Endodermal cell (in vitro differentiated cells): Measurements from ENCODE around the gene CEP112. TPM values are rescaled to one million over a fixed set of nuclear protein-coding genes. Genes with fewer than 3 reads are reported as not detected.

Experiments
- DNase-seq: peaks from one replicate; pipeline ENCODE4 v3.0.0-alpha.2; 2017
- H3K27ac ChIP-seq: 2 replicates; pipeline ENCODE4 v1.5.1; 2013; ENCODE audit warnings: mild to moderate bottlenecking, low read depth, low read length, moderate library complexity
- H3K27me3 ChIP-seq: 2 replicates; pipeline ENCODE4 v1.6.1; 2013; ENCODE audit warnings: mild to moderate bottlenecking, low read length, moderate library complexity; ENCODE audit not compliant: insufficient read depth, control insufficient read depth, poor library complexity, severe bottlenecking
- H3K36me3 ChIP-seq: 2 replicates; pipeline ENCODE4 v1.7.0; 2013; ENCODE audit warnings: mild to moderate bottlenecking, low read length, moderate library complexity; ENCODE audit not compliant: control insufficient read depth, insufficient read depth
- H3K4me1 ChIP-seq: one replicate; pipeline ENCODE4 v1.7.0; 2013; ENCODE audit warnings: low read length; ENCODE audit not compliant: control insufficient read depth, insufficient read depth
- H3K4me3 ChIP-seq: 2 replicates; pipeline ENCODE4 v1.5.1; 2013; ENCODE audit warnings: mild to moderate bottlenecking, low read length, moderate library complexity
- H3K9ac ChIP-seq: 2 replicates; pipeline ENCODE4 v1.6.1; 2013; ENCODE audit warnings: mild to moderate bottlenecking, low read length, moderate library complexity; ENCODE audit not compliant: poor library complexity, severe bottlenecking; ENCODE audit errors: extremely low read depth
- H3K9me3 ChIP-seq: 2 replicates; pipeline ENCODE4 v1.6.1; 2013; ENCODE audit warnings: mild to moderate bottlenecking, low read length, moderate library complexity; ENCODE audit not compliant: control insufficient read depth
- H3K27ac Mint-ChIP-seq: 2 replicates; pipeline ENCODE4 v1.8.0; 2020; ENCODE audit warnings: mixed read lengths
- H3K27me3 Mint-ChIP-seq: 2 replicates; pipeline ENCODE4 v1.8.0; 2021; ENCODE audit warnings: mild to moderate bottlenecking, mixed read lengths; ENCODE audit not compliant: insufficient read depth
- H3K36me3 Mint-ChIP-seq: 2 replicates; pipeline ENCODE4 v1.8.0; 2020; ENCODE audit warnings: low read depth, mixed read lengths
- H3K4me1 Mint-ChIP-seq: 2 replicates; pipeline ENCODE4 v1.8.0; 2020; ENCODE audit warnings: mixed read lengths
- H3K4me3 Mint-ChIP-seq: 2 replicates; pipeline ENCODE4 v1.8.0; 2020; ENCODE audit warnings: mild to moderate bottlenecking, moderate library complexity, mixed read lengths
- H3K9me3 Mint-ChIP-seq: 2 replicates; pipeline ENCODE4 v1.8.0; 2020; ENCODE audit warnings: mild to moderate bottlenecking, mixed read lengths
- WGBS, 2 experiments: methylation state at CpG; one replicate each; pipeline versions ENCODE4 v1.1.5 to v1.1.7; 2013; ENCODE audit warnings: missing lambda C conversion rate in 2 of 2, mixed read lengths in 1 of 2; ENCODE audit not compliant: insufficient coverage in 1 of 2, insufficient read length in 1 of 2; 5-methylcytosine and 5-hydroxymethylcytosine counted together
- total RNA-seq, 2 donors: library from RNA; stranded (reverse); fragmentation: NEBNext Ultra II Directional in 1 of 2; extraction: Animal tissue kit (Norgen Biotek cat#: 25700) in 1 of 2; gene quantifications; 2 replicates in 1 of 2; 3 replicates in 1 of 2; pipeline ENCODE4 v1.2.1, GENCODE V29; 2021
- TF ChIP-seq, protein P1 (sequence below): fragments of 200-600 bp; sonication (generic); conservative IDR thresholded peaks from 2 replicates; pipeline ENCODE4 v1.5.0; 2021; ENCODE audit warnings: antibody characterized with exemption, mild to moderate bottlenecking

The CEP112 gene
- total RNA-seq, 2 donors from 2014 or later, result 15.2 to 21.4 TPM

- no peaks in the 10 kb centered on the region for H3K27me3 Mint-ChIP-seq
- Histone ChIP-seq H3K27ac (no peak overlapping the region), H3K4me3 (no peak overlapping the region), H3K4me1 (no peaks in the 10 kb centered on the region), H3K27me3 (no peaks in the 10 kb centered on the region), H3K9ac (no peak overlapping the region), H3K9me3 (no peaks in the 10 kb centered on the region), H3K36me3 (peaks cover 28% of the 10 kb centered on the region)
- no peaks in the 10 kb centered on the region for H3K9me3 Mint-ChIP-seq
- no peak overlapping the region for H3K27ac Mint-ChIP-seq
- DNase-seq, result no peak
- H3K36me3 Mint-ChIP-seq, result peaks cover 24% of the 10 kb centered on the region
- H3K4me3 Mint-ChIP-seq, result no peak overlapping the region
- no peaks in the 10 kb centered on the region for H3K4me1 Mint-ChIP-seq
- TF ChIP-seq, protein P1, sequence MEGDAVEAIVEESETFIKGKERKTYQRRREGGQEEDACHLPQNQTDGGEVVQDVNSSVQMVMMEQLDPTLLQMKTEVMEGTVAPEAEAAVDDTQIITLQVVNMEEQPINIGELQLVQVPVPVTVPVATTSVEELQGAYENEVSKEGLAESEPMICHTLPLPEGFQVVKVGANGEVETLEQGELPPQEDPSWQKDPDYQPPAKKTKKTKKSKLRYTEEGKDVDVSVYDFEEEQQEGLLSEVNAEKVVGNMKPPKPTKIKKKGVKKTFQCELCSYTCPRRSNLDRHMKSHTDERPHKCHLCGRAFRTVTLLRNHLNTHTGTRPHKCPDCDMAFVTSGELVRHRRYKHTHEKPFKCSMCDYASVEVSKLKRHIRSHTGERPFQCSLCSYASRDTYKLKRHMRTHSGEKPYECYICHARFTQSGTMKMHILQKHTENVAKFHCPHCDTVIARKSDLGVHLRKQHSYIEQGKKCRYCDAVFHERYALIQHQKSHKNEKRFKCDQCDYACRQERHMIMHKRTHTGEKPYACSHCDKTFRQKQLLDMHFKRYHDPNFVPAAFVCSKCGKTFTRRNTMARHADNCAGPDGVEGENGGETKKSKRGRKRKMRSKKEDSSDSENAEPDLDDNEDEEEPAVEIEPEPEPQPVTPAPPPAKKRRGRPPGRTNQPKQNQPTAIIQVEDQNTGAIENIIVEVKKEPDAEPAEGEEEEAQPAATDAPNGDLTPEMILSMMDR, result no peak
- WGBS, 2 experiments, result 91% methylated on average over 1 of the region's 1 CpG; no CpG with 5 or more reads in 1 of the 2 experiments
Measured at GRCh38 chr17:66175892-66176291, 16.0 kb downstream of the CEP112 start.

DNA sequence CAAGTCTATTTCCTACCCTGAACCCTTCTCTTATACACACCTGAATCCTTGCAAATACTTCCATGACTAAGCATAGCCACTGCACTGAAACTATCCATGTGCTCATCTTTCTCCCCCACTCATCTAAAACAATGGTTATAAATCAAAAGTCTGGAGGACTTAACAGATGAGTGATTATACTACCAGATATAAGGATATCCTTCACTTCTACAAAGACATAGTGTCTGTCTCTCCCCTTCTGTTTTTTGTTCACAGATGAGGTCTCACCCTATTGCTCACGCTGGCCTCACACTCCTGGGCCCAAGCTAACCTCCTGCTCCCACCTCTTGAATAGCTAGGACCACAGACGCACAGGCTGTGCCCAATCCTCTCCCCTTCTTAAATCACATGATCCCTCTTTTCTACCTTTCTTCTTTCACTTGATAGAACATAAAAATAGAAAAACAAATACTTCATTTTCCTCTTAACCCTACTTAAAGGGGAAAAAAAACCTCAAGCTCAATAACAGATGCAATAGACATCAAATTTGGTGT lies 19.2 kb downstream of the CEP112 start:
- TF ChIP-seq, protein P1, result no peak
- H3K27me3 Mint-ChIP-seq, result no peaks in the 10 kb centered on the region
- H3K27ac Mint-ChIP-seq, result no peak overlapping the region

DNA sequence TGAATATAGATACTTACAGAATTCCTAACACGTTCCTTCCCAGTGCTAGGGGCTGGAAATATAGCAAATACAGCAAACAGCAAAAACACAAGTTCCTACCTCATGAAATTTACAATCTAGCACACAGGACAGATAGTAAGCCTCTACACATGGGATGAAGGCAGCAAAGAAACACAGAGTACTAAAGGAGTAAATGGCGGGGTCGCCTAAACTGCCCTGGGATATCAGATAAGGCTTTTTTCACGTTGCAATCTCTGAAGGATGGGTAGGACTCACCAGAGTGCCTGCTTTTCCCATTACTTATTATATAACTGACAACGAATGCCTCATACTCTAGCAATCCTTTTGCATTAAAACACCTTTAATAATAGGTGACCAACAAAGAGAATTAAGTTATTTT lies 19.8 kb downstream of the CEP112 start:
- H3K36me3 Mint-ChIP-seq, result peaks cover 9% of the 10 kb centered on the region
- H3K4me1 Mint-ChIP-seq, result no peaks in the 10 kb centered on the region
- WGBS, 2 experiments, result 85 to 86% methylated on average over 4 to 5 of the region's 5 CpGs
- no peak overlapping the region for H3K9ac ChIP-seq
- peaks cover 22% of the 10 kb centered on the region for H3K36me3 ChIP-seq
- no peaks in the 10 kb centered on the region for H3K27me3 ChIP-seq
- TF ChIP-seq, protein P1, result no peak
- no peaks in the 10 kb centered on the region for H3K27me3 Mint-ChIP-seq
- DNase-seq, result no peak
- no peak overlapping the region for H3K4me3 ChIP-seq
- H3K9me3 Mint-ChIP-seq, result no peaks in the 10 kb centered on the region
- no peak overlapping the region for H3K4me3 Mint-ChIP-seq
- no peaks in the 10 kb centered on the region for H3K9me3 ChIP-seq
- no peaks in the 10 kb centered on the region for H3K4me1 ChIP-seq
- H3K27ac ChIP-seq, result no peak overlapping the region
- H3K27ac Mint-ChIP-seq, result no peak overlapping the region

More for the DNA sequence above, 19.2 kb downstream of the CEP112 start:
- no peak overlapping the region for H3K4me3 ChIP-seq
- H3K4me3 Mint-ChIP-seq, result no peak overlapping the region
- 93 to 100% methylated on average over 2 of the region's 2 CpGs for WGBS, 2 experiments
- H3K9me3 Mint-ChIP-seq, result no peaks in the 10 kb centered on the region
- H3K9ac ChIP-seq, result no peak overlapping the region
- H3K36me3 Mint-ChIP-seq, result peaks cover 9% of the 10 kb centered on the region
- DNase-seq, result no peak
- no peaks in the 10 kb centered on the region for H3K4me1 ChIP-seq
- H3K27me3 ChIP-seq, result no peaks in the 10 kb centered on the region
- no peak overlapping the region for H3K27ac ChIP-seq
- no peaks in the 10 kb centered on the region for H3K4me1 Mint-ChIP-seq
- peaks cover 17% of the 10 kb centered on the region for H3K36me3 ChIP-seq
- no peaks in the 10 kb centered on the region for H3K9me3 ChIP-seq
